ENCODE results near the gene DNAJC22.
"Not testable (repeated sequence)": the region's sequence is repeated elsewhere in the genome, so short reads cannot be mapped to it uniquely, and the experiment has no call there.

Gene DNAJC22

GRCh38 chr12:49369411-49370145 is 22.9 kb downstream of the DNAJC22 start:
- in situ Hi-C loops (cut with HindIII; ENCODE audit: low sequenced_read_pairs), result loop anchor here (25.0 kb wide), 1 partner anchor 143 kb away; no protein-coding TSS in a partner anchor
- peak; percentile 35 for DNase-seq (ENCODE audit: low read depth, low spot score)
- no peak overlapping the region for H3K4me3 ChIP-seq (ENCODE audit: low read depth, low read length)
- peak; percentile 43 for TF ChIP-seq CTCF (IDR thresholded peaks at IDR 0.05; ENCODE audit: low read depth, low read length)

GRCh38 chr12:49370539-49370938 is 23.9 kb downstream of the DNAJC22 start:
- H3K4me3 ChIP-seq (ENCODE audit: low read depth, low read length), result no peak overlapping the region
- DNase-seq (ENCODE audit: low read depth, low spot score), result no peak
- in situ Hi-C loops (cut with HindIII; ENCODE audit: low sequenced_read_pairs), result loop anchor here (25.0 kb wide), 1 partner anchor 142 kb away; no protein-coding TSS in a partner anchor
- no peak for TF ChIP-seq CTCF (IDR thresholded peaks at IDR 0.05; ENCODE audit: low read depth, low read length)

DNA sequence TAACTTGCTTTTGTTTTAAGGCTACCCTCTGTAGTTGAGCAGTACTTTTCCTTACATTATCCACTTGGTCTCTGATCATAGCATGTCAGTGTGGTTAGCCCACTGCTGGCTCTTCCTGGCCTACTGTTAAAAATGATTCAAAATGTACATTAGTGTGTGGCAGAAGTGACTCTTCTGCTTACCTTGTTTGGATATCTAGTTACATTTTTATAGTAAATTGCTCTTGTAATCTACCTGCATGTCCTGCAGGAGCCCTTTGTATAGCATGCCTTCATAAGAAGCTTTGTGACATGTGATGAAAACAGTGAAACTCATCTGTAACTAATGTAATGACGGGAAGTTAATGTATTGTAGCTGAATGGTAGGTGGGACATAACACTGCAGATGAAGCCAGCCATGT is 28.7 kb downstream of the DNAJC22 start:
- no peak overlapping the region for H3K4me3 ChIP-seq (ENCODE audit: low read depth, low read length)
- no peak for DNase-seq (ENCODE audit: low read depth, low spot score)
- TF ChIP-seq CTCF (IDR thresholded peaks at IDR 0.05; ENCODE audit: low read depth, low read length), result no peak
- in situ Hi-C loops (cut with HindIII; ENCODE audit: low sequenced_read_pairs), result no loop called here

DNA sequence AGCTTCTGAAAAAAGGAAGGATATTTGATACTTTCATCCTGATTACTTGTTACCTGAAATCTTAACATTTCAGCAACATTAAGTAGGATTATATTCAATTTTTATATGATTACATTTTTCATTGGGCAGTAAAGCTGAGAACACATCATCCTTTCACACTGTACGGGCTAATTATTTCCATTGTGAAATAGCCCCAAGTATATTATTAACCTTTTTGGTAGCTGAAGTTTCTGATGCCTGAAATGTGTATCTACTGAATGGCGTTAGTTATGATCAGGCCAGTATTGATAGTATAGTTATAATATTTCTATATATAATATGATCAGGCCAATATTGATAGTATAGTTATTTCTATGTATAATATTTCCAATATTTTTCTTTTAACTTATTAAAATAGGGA is 30.7 kb downstream of the DNAJC22 start:
- H3K4me3 ChIP-seq (ENCODE audit: low read depth, low read length), result no peak overlapping the region
- DNase-seq (ENCODE audit: low read depth, low spot score), result no peak
- TF ChIP-seq CTCF (IDR thresholded peaks at IDR 0.05; ENCODE audit: low read depth, low read length), result no peak
- in situ Hi-C loops (cut with HindIII; ENCODE audit: low sequenced_read_pairs), result no loop called here

DNA sequence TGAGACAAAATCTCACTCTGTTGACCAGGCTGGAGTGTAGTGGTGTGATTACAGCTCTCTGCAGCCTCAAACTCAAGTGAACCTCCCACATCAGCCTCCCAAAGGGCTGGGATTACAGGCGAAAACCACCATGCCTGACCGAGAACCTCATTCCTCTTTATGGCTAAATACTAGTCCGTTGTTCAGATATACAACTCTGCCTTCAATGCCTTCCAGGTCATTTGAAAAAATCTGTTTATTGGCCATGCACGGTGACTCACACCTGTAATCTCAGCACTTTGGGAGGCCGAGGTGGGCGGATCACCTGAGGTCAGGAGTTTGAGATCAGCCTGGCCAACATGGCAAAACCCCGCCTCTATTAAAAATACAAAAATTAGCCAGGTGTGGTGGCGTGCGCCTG is 33.5 kb downstream of the DNAJC22 start:
- DNase-seq (ENCODE audit: low read depth, low spot score); H3K4me3 ChIP-seq (ENCODE audit: low read depth, low read length); in situ Hi-C loops (cut with HindIII; ENCODE audit: low sequenced_read_pairs): not testable (repeated sequence)

- H3K4me3 ChIP-seq (ENCODE audit: low read depth, low read length), result no peak overlapping the region
- no peak for DNase-seq (ENCODE audit: low read depth, low spot score)
- no peak for TF ChIP-seq CTCF (IDR thresholded peaks at IDR 0.05; ENCODE audit: low read depth, low read length)
- in situ Hi-C loops (cut with HindIII; ENCODE audit: low sequenced_read_pairs), result no loop called here
Measured at GRCh38 chr12:49388682-49389386, 42.1 kb downstream of the DNAJC22 start.

DNA sequence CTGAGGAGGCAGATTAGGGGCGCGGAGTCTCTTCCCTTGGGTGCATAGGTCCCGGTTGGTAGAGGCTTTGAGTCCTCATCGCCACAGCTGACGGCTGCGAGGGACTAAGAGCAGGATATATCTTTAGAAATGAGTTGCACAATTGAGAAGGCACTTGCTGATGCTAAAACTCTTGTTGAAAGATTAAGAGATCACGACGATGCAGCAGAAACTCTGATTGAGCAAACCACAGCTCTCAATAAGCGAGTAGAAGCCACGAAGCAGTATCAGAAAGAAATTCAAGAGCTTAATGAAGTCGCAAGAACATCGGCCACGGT is 42.7 kb downstream of the DNAJC22 start:
- in situ Hi-C loops (cut with HindIII; ENCODE audit: low sequenced_read_pairs), result no loop called here
- DNase-seq (ENCODE audit: low read depth, low spot score), result no peak
- H3K4me3 ChIP-seq (ENCODE audit: low read depth, low read length), result no peak overlapping the region
- TF ChIP-seq CTCF (IDR thresholded peaks at IDR 0.05; ENCODE audit: low read depth, low read length), result no peak
